NOMO-1 (cell line): Measurements from ENCODE around the gene FAT1.

Experiments used
- DNase-seq, 2 experiments: peaks; one replicate each; lab custom pipeline; 2025; ENCODE audit not compliant: unreplicated experiment in 2 of 2; lab: John Stamatoyannopoulos, UW

FAT1 gene

DNA sequence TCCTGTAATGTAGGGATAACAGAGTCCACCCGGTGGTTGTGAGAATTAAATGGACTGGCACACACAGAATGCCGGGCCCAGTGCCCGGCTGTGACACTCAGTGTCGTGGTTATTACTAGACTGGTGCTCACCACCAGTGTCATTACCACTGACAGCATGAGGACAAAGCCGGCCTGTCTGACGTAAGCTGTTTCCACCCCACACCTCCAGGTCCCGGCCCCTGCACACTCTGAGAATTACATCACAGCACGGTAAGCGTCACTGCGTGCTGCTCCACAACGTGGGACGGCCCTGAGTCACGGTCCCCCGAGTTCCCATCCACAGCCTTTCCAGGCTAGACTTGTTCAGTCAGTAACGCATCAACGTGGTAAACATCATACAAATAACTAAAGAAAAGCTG, 22.9 kb downstream of the FAT1 start:
- DNase-seq, result no peak

- no peak for DNase-seq
These were observed 23.7 kb downstream of the FAT1 start for GRCh38 chr4:186699881-186700397.

GRCh38 chr4:186699298-186699697, 24.4 kb downstream of the FAT1 start:
- DNase-seq, result no peak

DNA sequence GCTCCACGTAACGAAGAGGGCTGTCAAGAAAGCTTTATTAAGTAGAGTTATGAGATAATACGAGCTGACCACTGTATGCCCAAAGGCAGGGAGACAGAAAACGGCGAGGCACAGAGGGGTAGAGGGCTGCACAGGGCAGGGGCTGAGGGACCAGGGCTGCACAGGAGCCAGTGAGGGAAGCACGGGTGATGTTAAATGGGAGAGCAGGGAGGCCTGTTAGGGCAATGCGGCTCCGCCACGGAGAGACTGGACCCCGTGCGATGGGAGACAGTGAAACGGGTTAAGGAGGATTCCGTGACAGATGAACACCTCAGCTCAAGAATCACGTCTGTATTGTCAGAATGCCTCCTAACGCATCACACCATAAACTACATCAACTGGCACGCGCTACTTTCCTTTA, 25.1 kb downstream of the FAT1 start:
- no peak for DNase-seq

DNA sequence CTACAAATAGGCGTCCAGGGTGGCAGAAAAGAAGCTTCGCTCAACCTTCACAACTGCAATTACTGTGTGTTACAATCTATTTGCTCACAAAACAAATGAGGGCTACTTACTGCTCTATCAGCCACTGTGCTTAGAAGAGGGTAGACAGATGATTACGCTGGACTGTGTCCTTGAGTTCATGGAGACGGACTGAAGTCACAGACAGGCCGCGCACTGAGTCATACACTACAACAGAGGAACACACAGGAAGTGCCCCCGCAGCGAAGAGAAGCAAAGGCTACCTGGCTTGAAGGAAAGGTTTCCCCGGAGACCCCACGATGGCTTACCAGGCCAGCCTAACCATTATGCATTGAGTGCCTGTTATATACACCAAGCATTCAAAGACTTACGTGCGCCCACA, 25.6 kb downstream of the FAT1 start:
- DNase-seq, result no peak

- no peak for DNase-seq
These were observed 28.3 kb downstream of the FAT1 start for GRCh38 chr4:186695392-186695791.

GRCh38 chr4:186693894-186694293, 29.8 kb downstream of the FAT1 start:
- no peak for DNase-seq

GRCh38 chr4:186693159-186693815, 30.4 kb downstream of the FAT1 start:
- no peak for DNase-seq

DNA sequence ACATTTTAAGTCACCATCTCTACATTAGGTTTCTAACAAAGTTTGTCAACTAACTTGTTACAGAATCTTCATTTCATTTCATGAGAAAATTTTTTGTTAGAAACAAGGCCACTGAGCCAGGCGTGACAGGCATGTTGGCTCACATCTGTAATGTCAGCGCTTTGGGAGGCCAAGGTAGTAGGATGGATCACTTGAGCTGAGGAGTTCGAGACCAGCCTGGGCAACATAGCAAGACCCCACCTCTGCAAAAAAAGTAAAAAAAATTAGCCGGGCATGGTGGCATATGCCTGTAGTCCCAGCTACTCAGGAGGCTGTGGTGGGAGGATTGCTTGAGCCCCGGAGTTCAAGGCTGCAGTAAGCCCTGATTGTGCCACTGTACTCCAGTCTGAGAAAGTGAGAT, 32.3 kb downstream of the FAT1 start:
- no peak for DNase-seq

DNA sequence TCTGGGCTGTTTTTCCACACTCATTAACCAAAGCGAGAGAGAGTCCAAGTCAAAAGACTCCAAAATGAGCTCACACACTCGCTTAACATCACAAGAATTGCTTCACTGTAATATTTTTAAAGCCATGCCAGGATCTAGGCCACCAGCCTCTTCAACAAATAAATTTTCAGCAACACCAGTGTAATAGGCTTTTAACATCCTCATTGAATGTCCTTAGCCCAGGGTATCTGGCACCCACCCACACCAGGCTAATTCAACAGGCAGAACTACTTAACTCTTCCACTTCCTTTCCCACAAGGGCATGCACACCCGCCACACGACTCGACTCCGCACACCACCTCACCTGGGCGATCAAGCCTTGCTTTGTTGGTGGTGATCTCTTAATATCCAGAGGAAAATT, 34.2 kb downstream of the FAT1 start:
- DNase-seq, result no peak

GRCh38 chr4:186688150-186688943, 35.3 kb downstream of the FAT1 start:
- DNase-seq, result no peak

- DNase-seq, result peak; percentile 35 to 48
These were observed 36.4 kb downstream of the FAT1 start for GRCh38 chr4:186687265-186687664.

DNA sequence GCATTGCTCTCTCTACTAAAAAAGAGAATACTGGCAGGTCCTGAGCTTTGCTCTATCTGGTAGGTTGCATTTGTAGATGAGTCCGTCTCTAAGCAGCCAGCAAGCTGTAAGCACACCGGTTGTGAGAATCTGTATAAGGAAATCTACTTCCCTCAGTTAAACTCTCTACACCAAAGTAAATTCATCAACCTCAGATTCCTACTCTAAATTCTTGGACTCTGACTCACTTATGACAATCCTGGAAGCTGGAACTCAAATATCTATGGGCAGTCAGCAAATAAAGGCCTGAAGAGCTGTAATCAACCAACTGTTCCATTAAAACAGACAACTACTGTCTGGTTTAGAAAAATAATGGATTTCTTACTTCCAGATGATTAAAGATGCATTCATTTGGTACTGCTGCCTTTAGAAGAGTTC, 37.9 kb downstream of the FAT1 start:
- no peak for DNase-seq

GRCh38 chr4:186684889-186685309, 38.8 kb downstream of the FAT1 start:
- DNase-seq, result no peak

DNA sequence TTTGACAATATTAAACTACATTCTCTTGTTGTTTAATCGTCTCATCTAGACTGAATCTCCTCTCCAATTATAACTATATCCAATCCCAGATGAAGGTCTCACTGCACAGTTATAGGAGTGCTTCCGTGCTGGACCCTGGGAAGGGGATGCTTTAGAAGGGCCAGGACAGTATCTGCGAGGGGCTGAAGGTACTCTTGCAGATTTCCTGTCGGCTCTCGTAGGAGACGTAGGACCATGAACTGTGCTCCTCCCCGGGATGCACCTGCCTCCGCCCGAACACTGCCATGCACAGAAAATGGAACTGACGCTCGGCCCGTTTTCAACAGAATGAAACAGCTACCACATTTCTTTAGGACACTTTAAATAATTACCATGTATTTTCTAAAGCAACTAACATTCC, 39.4 kb downstream of the FAT1 start:
- no peak for DNase-seq

DNA sequence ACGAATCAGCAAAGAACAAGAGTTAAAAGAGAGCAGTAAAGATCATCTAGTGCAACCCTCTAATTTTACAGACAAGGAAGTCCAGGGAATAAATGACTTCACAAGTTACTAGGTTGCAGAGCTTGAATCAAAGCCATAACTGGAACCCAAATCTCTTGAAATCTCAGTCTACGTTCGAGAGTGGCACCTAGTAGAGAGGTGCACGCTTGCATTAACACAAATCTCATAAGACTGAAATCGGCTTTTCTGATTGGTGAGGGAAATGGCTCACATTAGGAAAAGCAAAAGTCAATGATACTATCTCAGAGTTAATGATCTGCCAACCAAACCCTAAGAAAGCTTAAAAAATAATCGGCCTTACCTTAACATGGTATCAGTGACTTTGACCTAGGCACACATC, 43.0 kb downstream of the FAT1 start:
- DNase-seq, result no peak

DNA sequence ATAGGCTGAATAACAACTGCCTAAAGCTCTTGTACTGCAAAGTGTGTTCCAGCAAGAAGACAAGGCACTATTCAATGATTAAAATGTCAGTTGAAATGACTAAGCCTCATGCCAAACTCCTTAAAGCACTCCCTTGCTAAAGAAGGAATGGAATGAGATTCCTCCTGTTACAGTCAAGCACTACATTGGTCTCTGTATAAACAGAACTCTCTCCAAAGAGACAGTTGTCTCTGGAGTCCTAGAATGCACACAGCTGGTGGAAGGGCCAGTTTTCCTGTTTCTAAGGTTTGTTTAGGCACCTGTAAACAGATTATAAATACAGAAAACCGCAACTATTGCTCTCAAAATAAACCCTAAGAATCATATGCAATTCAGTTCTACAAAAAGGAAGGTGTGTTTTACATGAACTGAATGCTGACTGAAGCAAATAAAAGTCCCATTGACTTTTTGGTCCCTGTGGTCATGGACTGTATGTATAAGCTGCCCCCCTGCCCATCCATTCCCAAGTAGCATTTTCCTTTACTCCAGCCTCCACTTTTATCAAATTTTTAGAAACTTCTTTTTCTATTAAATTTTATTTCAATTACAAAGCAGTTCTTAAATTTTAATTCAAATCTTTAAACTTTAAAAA, 47.0 kb downstream of the FAT1 start:
- DNase-seq, result no peak

GRCh38 chr4:186669735-186670134, 53.9 kb downstream of the FAT1 start:
- no peak for DNase-seq

DNA sequence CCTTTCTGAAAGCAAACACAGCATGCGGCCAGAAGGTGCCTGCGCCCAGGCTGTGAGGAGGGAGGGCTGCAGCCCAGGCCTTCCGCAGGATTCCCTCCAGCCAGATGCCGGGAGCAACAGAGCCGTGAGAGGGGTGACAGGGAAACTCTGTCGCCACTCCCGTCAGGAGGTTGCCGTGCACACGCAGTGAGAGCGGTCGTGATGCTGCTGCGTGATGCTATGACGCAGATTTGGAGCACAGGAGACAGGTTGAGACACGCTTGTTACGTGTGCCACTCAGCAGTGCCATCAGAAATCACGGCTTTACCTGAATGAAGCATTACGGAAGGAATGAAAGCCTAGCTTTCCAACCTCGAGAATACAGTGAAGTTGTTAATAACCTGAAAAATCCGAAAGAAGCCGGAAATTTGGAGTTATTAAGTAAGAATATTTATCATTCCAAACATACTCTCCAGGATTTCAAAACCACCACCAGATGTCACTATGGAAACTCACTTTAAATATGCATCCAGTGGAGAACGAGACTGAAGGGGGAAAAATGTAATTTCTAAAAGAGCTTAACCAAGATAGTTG, 54.4 kb downstream of the FAT1 start:
- peak in 1 of 2 experiments; percentile 13 for DNase-seq

- DNase-seq, result no peak
These were observed 56.9 kb downstream of the FAT1 start for GRCh38 chr4:186666750-186667149.

- DNase-seq, result no peak
These were observed 57.4 kb downstream of the FAT1 start for GRCh38 chr4:186666252-186666651.
